GM12873 (cell line): ENCODE data around the gene GTF2F1.

Source experiments
- TF ChIP-seq, protein P1 (sequence below): IDR thresholded peaks from 2 replicates; pipeline ENCODE4 v1.5.1; 2012; ENCODE audit warnings: low read depth, mild to moderate bottlenecking, moderate library complexity, low read length, control low read depth; ENCODE audit not compliant: insufficient read depth; ENCODE audit errors: missing control alignments

GTF2F1 gene

GRCh38 chr19:6343462-6343861 is 49.5 kb downstream of the GTF2F1 start:
- TF ChIP-seq, protein P1, sequence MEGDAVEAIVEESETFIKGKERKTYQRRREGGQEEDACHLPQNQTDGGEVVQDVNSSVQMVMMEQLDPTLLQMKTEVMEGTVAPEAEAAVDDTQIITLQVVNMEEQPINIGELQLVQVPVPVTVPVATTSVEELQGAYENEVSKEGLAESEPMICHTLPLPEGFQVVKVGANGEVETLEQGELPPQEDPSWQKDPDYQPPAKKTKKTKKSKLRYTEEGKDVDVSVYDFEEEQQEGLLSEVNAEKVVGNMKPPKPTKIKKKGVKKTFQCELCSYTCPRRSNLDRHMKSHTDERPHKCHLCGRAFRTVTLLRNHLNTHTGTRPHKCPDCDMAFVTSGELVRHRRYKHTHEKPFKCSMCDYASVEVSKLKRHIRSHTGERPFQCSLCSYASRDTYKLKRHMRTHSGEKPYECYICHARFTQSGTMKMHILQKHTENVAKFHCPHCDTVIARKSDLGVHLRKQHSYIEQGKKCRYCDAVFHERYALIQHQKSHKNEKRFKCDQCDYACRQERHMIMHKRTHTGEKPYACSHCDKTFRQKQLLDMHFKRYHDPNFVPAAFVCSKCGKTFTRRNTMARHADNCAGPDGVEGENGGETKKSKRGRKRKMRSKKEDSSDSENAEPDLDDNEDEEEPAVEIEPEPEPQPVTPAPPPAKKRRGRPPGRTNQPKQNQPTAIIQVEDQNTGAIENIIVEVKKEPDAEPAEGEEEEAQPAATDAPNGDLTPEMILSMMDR, result no peak

GRCh38 chr19:6340493-6341201 is 52.3 kb downstream of the GTF2F1 start:
- TF ChIP-seq, protein P1, result no peak

DNA sequence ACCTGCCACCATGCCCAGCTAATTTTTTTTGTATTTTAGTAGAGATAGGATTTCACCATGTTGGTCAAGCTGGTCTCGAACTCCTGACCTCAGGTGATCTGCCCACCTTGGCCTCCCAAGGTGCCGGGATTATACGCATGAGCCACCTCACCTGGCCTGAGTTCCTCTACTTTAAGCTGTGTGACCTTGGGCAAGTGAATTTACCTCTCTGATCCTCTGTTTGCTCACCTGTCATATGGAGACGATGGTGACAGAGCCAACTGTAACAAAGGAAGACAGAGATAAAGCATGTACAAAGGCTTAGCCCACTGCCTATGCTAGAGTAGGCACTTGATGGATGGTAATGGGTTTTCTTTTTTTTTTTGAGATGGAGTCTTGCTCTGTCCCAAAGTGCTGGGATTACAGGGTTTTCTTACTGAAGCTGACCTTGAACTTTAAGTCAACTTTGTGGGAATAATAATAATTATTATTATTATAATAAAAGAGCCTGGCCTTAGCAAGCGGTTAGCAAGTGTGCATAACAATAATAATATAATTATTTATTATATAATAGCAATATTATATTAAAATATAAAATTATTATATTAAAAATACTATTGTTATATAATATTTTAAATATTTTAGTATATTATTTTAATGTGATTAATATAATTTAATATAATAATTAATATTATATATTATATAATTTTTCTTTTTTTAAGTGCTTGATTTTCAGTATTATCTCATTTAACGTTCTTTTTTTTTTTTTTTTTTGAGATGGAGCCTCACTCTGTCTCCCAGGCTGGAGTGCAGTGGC is 58.3 kb downstream of the GTF2F1 start:
- TF ChIP-seq, protein P1, result no peak

DNA sequence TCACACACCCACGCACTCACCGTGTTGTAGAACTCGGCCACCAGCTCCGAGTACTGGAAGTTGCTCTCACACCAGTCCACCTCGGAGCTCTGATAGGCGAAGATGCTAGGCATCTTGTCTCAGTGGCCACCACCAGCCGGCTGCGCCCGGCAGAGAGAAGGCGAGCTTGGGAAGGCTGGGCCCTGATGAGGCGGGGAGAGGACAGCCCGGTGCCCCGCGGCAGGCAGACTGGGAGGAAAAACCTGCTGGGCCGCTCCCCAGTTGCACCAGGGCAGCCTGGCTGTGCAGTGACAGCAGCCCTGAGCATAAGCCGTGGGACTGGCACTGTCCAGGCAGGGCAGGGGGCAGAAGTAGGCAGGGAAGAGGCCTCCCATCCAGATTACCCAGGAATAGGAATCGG is 59.5 kb downstream of the GTF2F1 start, which contains the start of gene ACER1:
Gene ACER1, minus strand, starts transcription at position 174 of the 400 bp plus-strand sequence. Its CDS starts 61 bp downstream, at position 113.
- TF ChIP-seq, protein P1, result no peak
